Epithelial cell of esophagus (primary cell): ENCODE results near the gene ARHGEF33.

Experiments used
- DNase-seq: peaks from one replicate; pipeline ENCODE4 v3.0.0; 2010; ENCODE audit warnings: low read depth
- H3K4me3 ChIP-seq: 2 replicates; pipeline ENCODE4 v1.5.1; 2011; ENCODE audit warnings: mild to moderate bottlenecking, low read length, control low read depth
- TF ChIP-seq, protein P1 (sequence below): IDR thresholded peaks from 2 replicates; pipeline ENCODE4 v1.5.1; 2011; ENCODE audit warnings: low read depth, mild to moderate bottlenecking, low read length, control low read depth, inconsistent platforms; ENCODE audit not compliant: insufficient read depth; ENCODE audit errors: missing control alignments

Gene ARHGEF33

DNA sequence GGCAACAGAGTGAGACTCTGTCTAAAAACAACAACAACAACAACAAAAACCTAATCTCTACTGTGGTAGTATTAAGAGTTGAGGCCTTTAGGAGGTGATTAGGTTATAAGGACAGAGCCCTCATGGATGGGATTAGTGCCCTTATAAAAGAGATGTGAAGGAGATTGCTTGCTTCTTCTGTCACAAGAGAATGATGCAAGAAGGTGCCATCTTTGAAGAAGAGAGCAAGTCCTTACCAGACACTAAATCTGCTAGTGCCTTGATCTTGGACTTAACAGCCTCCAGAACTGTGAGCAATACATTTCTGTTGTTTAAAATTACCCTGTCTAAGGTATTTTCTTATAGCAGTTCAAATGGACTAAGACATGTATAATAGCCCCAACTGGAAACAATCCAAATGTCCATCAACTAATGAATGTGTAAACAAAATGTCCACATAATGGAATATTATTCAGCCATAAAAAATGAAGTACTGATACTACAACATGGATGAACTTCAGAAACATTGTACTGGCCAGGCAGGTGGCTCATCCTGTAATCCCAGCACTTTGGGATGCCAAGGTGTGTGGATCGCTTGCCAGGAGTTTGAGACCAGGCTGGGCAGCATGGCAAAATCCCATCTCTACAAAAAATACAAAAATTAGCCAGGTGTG, 1.6 kb upstream of the ARHGEF33 start:
- no peak for DNase-seq
- no peak overlapping the region for H3K4me3 ChIP-seq
- TF ChIP-seq, protein P1, sequence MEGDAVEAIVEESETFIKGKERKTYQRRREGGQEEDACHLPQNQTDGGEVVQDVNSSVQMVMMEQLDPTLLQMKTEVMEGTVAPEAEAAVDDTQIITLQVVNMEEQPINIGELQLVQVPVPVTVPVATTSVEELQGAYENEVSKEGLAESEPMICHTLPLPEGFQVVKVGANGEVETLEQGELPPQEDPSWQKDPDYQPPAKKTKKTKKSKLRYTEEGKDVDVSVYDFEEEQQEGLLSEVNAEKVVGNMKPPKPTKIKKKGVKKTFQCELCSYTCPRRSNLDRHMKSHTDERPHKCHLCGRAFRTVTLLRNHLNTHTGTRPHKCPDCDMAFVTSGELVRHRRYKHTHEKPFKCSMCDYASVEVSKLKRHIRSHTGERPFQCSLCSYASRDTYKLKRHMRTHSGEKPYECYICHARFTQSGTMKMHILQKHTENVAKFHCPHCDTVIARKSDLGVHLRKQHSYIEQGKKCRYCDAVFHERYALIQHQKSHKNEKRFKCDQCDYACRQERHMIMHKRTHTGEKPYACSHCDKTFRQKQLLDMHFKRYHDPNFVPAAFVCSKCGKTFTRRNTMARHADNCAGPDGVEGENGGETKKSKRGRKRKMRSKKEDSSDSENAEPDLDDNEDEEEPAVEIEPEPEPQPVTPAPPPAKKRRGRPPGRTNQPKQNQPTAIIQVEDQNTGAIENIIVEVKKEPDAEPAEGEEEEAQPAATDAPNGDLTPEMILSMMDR, result no peak

DNA sequence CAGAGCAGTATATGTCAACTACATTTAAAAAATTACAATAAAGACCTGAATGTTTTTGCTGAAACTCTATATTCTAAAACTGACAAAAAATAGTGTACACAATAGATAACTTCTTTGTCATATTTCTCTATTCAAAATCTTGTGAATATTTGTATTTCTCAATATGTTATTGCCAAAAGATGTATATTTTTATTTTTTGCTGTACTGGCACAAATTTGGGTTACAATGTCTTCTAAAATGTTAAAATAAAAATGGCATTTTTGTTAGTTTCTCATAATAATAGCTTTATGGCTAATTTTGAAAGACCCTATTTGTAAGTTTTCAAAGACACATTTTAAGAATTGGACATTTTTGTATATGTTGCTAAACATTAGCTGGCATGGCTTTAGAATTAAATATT, 630 bp upstream of the ARHGEF33 start:
- H3K4me3 ChIP-seq, result no peak overlapping the region
- no peak for DNase-seq
- TF ChIP-seq, protein P1, result no peak

DNA sequence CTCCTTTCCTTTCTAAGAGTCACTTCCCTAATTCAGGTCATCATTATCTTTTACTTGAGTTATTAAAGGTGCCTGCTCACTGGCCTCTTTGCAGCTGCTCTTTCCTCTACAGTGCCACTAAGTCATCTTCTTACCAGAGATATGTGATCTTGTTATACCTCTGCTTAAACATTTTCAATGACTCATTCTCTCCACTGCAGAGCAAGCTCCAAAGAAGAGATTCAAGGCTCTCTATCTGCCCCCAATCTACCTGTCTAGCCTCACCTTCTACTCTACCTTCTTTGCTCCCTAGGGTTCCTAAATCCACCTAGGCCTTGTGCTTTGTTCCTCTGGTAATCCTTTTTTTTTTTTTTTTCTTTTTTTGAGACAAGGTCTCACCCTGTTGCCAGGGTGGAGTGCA, 3.1 kb downstream of the ARHGEF33 start:
- TF ChIP-seq, protein P1, result no peak
- DNase-seq, result peak; percentile 16
- H3K4me3 ChIP-seq, result no peak overlapping the region

DNA sequence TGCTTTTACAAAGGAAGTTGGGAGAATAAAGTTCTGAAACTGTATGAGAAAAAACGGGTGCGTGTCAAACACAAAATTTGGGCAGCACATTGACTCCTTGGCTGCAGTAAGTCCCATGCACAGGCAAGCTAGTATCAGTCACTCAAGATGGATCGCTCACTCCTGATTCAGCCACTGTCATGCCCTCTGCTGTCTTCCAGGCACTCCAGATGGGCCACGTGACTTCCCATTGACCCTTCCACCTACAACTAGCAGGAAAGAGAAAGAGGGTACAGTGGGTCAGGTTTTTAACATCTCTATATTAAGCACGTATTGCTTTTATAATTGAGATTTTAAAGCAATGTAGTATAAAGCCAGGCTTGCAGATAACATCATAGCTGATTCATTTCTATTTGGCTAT, 8.6 kb downstream of the ARHGEF33 start:
- no peak overlapping the region for H3K4me3 ChIP-seq
- peak; percentile 32 for DNase-seq
- TF ChIP-seq, protein P1, result no peak

DNA sequence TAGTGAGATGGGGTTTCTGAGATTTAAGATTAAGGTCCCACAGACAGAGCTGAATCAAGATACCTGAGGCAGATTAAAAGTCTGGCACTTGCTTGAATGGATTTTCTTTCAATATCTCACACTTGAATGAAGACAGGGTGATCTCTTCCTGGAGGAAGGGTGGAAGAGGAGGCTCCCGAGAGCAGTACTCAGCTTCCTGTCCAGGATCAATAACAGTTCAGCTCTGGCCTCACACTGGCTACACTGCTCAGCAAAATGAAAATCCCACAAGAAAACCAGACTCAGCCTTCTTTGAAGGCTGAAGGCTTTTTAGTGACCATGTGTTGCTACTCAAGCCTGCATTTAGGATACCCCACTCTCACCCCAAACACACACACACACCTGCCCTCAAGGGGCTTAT, 11.1 kb downstream of the ARHGEF33 start:
- no peak for DNase-seq
- no peak overlapping the region for H3K4me3 ChIP-seq
- TF ChIP-seq, protein P1, result no peak

DNA sequence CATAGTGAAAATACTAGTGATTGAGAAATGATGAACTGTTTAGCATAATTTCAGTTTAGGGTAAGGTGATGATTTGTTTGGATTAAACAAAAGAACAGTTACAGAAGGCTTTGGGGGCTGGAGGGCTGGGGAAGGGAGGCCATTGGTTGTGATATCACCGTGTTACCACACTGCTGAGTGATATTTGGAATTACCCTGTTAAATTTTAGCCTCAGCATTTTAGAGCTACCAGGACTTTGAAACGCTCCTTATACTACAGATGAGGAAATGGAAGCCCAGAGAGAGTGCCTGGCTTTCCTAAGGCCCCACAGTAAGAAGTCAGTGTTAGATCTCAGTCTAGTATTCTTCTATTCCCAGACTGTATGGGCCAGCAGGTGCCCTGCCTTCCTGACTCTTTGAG, 15.6 kb downstream of the ARHGEF33 start:
- no peak overlapping the region for H3K4me3 ChIP-seq
- DNase-seq, result no peak
- TF ChIP-seq, protein P1, result no peak

DNA sequence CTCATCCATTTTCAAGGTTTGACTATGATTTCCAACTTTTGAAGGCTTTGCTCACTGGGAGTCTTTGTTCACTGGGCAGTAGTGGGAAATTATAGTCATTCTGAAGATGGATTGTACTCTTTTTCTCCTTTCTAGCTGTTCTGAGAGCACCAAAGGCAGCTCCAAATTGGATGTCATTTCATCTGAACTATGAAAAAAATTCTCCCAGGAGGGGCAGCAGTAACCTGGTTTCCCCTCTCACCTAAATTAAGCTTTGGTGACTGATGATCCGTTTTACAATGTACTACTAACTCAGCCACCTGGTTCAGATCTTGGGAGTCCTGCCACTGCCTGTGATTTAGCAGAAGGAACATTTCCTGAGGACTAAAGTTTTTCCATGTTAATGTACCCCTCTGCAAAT, 17.6 kb downstream of the ARHGEF33 start:
- TF ChIP-seq, protein P1, result no peak
- DNase-seq, result no peak
- H3K4me3 ChIP-seq, result no peak overlapping the region
